ENCODE results near the gene TYSND1. TPM values are rescaled to one million over a fixed set of nuclear protein-coding genes. Genes with fewer than 3 reads are reported as not detected.

The TYSND1 gene
- total RNA-seq, 1 donor = 15.6 TPM

DNA sequence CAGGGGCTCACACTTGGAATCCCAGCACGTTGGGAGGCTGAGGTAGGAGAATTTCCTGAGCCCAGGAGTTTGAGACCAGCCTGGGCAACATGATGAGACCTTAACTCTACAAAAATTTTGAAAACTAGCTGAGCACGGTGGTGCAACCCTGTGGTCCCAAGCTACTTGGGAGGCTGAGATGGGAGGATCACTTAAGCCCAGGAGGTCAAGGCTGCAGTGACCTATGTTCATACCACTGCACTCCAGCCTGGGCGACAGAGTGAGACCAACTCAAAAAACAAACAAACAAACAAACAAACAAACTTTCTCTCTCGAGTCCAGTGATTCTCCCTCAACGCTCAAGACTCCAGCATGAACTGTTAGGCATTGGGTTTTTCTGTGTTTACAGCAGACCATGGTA is 2.0 kb upstream of the TYSND1 start:
- Histone ChIP-seq H3K79me2 (ENCODE audit: insufficient read depth, low read length) (peaks cover 74% of the 10 kb centered on the region), H3K9me3 (ENCODE audit: low read depth, low read length) (no peaks in the 10 kb centered on the region), H3K4me3 (ENCODE audit: insufficient read depth, low read length) (no peak overlapping the region), H3K27ac (ENCODE audit: low read depth, low read length) (no peak overlapping the region), H2AFZ (ENCODE audit: low read length) (no peak overlapping the region), H3K4me2 (ENCODE audit: insufficient read depth, low read length) (no peak overlapping the region), H3K36me3 (ENCODE audit: insufficient read depth, low read length) (peaks cover 57% of the 10 kb centered on the region), H3K27me3 (ENCODE audit: insufficient read depth, low read length) (no peaks in the 10 kb centered on the region), H4K20me1 (ENCODE audit: insufficient read depth, low read length) (peaks cover 62% of the 10 kb centered on the region), H3K4me1 (ENCODE audit: insufficient read depth, low read length) (peaks cover 25% of the 10 kb centered on the region)
- no peak for TF ChIP-seq CTCF (IDR thresholded peaks at IDR 0.05; ENCODE audit: extremely low read depth, low read depth, low read length)
- DNase-seq (ENCODE audit: insufficient read length, low spot score, missing footprints) = no peak

DNA sequence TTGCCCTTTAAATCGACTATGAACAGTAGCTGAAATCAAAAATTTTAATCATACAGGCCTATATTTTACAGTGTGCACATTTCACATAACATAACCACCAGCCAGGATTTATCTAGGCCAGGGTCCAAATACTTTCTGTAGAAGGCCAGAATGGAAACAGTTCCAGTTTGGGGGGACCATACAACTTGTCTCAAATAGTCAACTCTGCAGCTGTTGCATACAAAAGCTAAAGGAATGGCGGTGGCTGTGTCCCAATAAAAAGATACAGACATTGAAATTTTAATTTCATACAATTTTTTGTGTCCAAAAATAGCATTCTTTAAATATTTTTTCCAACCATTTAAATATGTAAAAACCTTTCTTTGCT is 742 bp upstream of the TYSND1 start:
- Histone ChIP-seq H3K4me1 (ENCODE audit: insufficient read depth, low read length) (peaks cover 25% of the 10 kb centered on the region), H3K4me3 (ENCODE audit: insufficient read depth, low read length) (peak overlapping the region; percentile 83), H3K27ac (ENCODE audit: low read depth, low read length) (peak overlapping the region; percentile 76), H3K36me3 (ENCODE audit: insufficient read depth, low read length) (peaks cover 44% of the 10 kb centered on the region), H3K9me3 (ENCODE audit: low read depth, low read length) (no peaks in the 10 kb centered on the region), H3K27me3 (ENCODE audit: insufficient read depth, low read length) (no peaks in the 10 kb centered on the region), H3K79me2 (ENCODE audit: insufficient read depth, low read length) (peaks cover 67% of the 10 kb centered on the region), H2AFZ (ENCODE audit: low read length) (no peak overlapping the region), H4K20me1 (ENCODE audit: insufficient read depth, low read length) (peaks cover 57% of the 10 kb centered on the region), H3K4me2 (ENCODE audit: insufficient read depth, low read length) (peak overlapping the region; percentile 86)
- no peak for DNase-seq (ENCODE audit: insufficient read length, low spot score, missing footprints)
- TF ChIP-seq CTCF (IDR thresholded peaks at IDR 0.05; ENCODE audit: extremely low read depth, low read depth, low read length) = no peak

- H3K27me3 ChIP-seq (ENCODE audit: insufficient read depth, low read length) = no peaks in the 10 kb centered on the region
- peak overlapping the region; percentile 83 for H3K4me3 ChIP-seq (ENCODE audit: insufficient read depth, low read length)
- peak; percentile 28 for TF ChIP-seq CTCF (IDR thresholded peaks at IDR 0.05; ENCODE audit: extremely low read depth, low read depth, low read length)
- H3K79me2 ChIP-seq (ENCODE audit: insufficient read depth, low read length) = peaks cover 57% of the 10 kb centered on the region
- H3K9me3 ChIP-seq (ENCODE audit: low read depth, low read length) = no peaks in the 10 kb centered on the region
- H3K4me2 ChIP-seq (ENCODE audit: insufficient read depth, low read length) = peak overlapping the region; percentile 86
- peak overlapping the region; percentile 76 for H3K27ac ChIP-seq (ENCODE audit: low read depth, low read length)
- DNase-seq (ENCODE audit: insufficient read length, low spot score, missing footprints) = peak; percentile 94
- peaks cover 31% of the 10 kb centered on the region for H3K36me3 ChIP-seq (ENCODE audit: insufficient read depth, low read length)
- H4K20me1 ChIP-seq (ENCODE audit: insufficient read depth, low read length) = peaks cover 55% of the 10 kb centered on the region
- peaks cover 25% of the 10 kb centered on the region for H3K4me1 ChIP-seq (ENCODE audit: insufficient read depth, low read length)
- H2AFZ ChIP-seq (ENCODE audit: low read length) = peak overlapping the region; percentile 76
These were observed 623 bp downstream of the TYSND1 start for GRCh38 chr10:70145666-70146488.

GRCh38 chr10:70145166-70145665 is 1.3 kb downstream of the TYSND1 start:
- no peaks in the 10 kb centered on the region for H3K9me3 ChIP-seq (ENCODE audit: low read depth, low read length)
- H2AFZ ChIP-seq (ENCODE audit: low read length) = peak overlapping the region; percentile 44
- H3K4me3 ChIP-seq (ENCODE audit: insufficient read depth, low read length) = peak overlapping the region; percentile 83
- DNase-seq (ENCODE audit: insufficient read length, low spot score, missing footprints) = peak; percentile 79
- peak overlapping the region; percentile 86 for H3K4me2 ChIP-seq (ENCODE audit: insufficient read depth, low read length)
- H4K20me1 ChIP-seq (ENCODE audit: insufficient read depth, low read length) = peaks cover 51% of the 10 kb centered on the region
- peaks cover 29% of the 10 kb centered on the region for H3K36me3 ChIP-seq (ENCODE audit: insufficient read depth, low read length)
- TF ChIP-seq CTCF (IDR thresholded peaks at IDR 0.05; ENCODE audit: extremely low read depth, low read depth, low read length) = no peak
- H3K79me2 ChIP-seq (ENCODE audit: insufficient read depth, low read length) = peaks cover 51% of the 10 kb centered on the region
- H3K4me1 ChIP-seq (ENCODE audit: insufficient read depth, low read length) = peaks cover 25% of the 10 kb centered on the region
- no peaks in the 10 kb centered on the region for H3K27me3 ChIP-seq (ENCODE audit: insufficient read depth, low read length)
- peak overlapping the region; percentile 76 for H3K27ac ChIP-seq (ENCODE audit: low read depth, low read length)
